Mesodermal cell (in vitro differentiated cells): ENCODE measurements around the gene NAV2.

Experiments used
- H3K27ac ChIP-seq: 2 replicates; pipeline ENCODE4 v1.7.0; 2013; ENCODE audit warnings: mild to moderate bottlenecking, low read depth, low read length, moderate library complexity; ENCODE audit not compliant: severe bottlenecking
- H3K36me3 ChIP-seq: 2 replicates; pipeline ENCODE4 v1.7.1; 2013; ENCODE audit warnings: mild to moderate bottlenecking, low read length, moderate library complexity; ENCODE audit not compliant: control insufficient read depth, insufficient read depth
- H3K4me1 ChIP-seq: one replicate; pipeline ENCODE4 v1.7.1; 2013; ENCODE audit warnings: mild to moderate bottlenecking, low read length; ENCODE audit not compliant: insufficient read depth, control insufficient read depth, poor library complexity, severe bottlenecking
- H3K4me3 ChIP-seq: 2 replicates; pipeline ENCODE4 v1.7.0; 2013; ENCODE audit warnings: low read length, control low read depth, mild to moderate bottlenecking; ENCODE audit not compliant: insufficient read depth, poor library complexity, severe bottlenecking; ENCODE audit errors: extremely low read depth
- H3K9me3 ChIP-seq: 2 replicates; pipeline ENCODE4 v1.7.1; 2013; ENCODE audit warnings: mild to moderate bottlenecking, low read length, moderate library complexity; ENCODE audit not compliant: control insufficient read depth
- WGBS, 2 experiments: methylation state at CpG; one replicate each; pipeline ENCODE4 v1.1.5; 2013; ENCODE audit warnings: missing lambda C conversion rate in 2 of 2; ENCODE audit not compliant: insufficient coverage in 2 of 2; 5-methylcytosine and 5-hydroxymethylcytosine counted together

NAV2 gene

DNA sequence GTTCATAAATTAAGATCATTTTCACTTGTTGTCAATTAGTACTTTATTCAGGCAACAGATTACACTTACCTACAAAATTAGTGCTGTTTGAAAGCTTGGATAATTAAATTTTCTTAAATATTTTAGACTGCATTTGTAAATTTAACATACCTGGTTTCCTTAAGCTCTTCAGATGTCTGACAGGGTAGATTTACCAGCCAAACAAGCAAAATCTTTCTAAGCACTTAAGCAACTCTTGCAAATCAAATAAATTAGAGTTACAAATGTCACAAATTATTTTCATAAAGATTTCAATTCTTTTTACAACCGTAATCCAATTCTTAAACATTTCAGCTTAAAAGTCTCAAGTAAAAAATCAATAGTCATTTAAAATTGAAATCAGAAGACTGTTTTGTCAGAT is 317.8 kb downstream of the NAV2 start:
- Histone ChIP-seq H3K36me3 (no peaks in the 10 kb centered on the region), H3K27ac (peak overlapping the region; percentile 92), H3K9me3 (no peaks in the 10 kb centered on the region), H3K4me3 (no peak overlapping the region), H3K4me1 (peaks cover 41% of the 10 kb centered on the region)
- WGBS, 2 experiments = no CpG with 5 or more reads among the region's 1 CpG

DNA sequence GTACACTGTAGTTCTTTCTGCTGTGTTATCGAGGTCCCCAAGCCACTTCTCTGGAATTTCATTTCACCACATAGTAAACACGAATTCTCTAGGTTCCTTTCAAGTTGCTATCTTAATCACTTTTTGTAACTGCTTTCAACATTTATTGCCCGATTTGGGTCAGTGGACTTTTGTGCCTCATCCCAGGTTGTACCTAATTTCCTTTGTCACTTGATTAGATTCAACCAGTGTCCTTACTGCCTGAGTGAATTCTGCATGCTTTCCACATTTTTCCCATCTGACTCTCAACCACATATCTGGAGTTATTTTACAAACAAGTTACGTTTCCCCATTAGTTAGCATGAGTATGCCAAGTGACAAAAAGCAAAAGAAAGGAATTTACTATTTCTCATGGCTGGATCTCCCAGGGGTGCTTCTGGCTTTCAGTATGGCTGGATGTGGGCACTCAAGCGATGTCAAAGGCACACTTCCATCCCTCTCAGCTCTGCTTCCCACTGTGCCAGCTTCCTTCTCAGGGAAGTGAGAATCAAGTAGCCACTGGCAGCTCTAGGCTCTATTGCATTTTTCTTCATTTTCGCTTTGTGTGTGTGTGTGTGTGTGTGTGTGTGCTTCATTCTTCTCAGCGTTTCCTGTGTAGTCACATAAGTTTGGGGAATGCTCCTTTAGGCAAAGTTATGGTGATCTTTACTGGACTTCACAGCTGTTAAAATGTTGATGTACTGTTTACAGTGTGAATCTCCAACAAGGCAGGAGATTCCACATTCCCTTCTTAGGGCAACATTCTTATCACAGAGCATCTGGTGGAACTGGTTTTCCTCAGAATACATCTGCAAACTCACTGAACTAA is 318.7 kb downstream of the NAV2 start:
- H3K36me3 ChIP-seq = peaks cover 5% of the 10 kb centered on the region
- H3K4me1 ChIP-seq = peaks cover 44% of the 10 kb centered on the region
- WGBS, 2 experiments = 41 to 50% methylated on average over 5 of the region's 7 CpGs
- H3K4me3 ChIP-seq = no peak overlapping the region
- peak overlapping the region; percentile 92 for H3K27ac ChIP-seq
- no peaks in the 10 kb centered on the region for H3K9me3 ChIP-seq

DNA sequence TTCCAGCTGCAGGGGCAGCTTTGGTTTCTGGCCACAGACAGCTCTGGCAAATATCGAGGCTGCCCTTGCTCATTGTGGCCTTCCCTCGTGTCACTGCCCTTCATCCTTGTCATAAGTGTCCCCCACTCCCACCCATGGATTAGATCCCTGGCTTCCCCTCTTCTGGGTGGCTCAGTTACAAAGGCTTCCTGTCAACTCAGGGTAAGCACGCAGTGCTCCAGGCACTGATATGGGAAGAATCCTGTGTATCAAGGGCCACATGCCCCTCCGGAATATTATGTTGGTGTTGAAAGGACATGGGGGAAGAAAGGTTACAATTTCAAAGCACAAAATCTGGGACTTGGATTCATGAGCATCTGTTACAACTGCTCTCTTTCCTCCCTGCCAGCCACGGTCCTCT is 319.5 kb downstream of the NAV2 start:
- 61 to 85% methylated on average over 2 to 4 of the region's 5 CpGs for WGBS, 2 experiments
- H3K36me3 ChIP-seq = peaks cover 6% of the 10 kb centered on the region
- H3K4me3 ChIP-seq = no peak overlapping the region
- peak overlapping the region; percentile 92 for H3K27ac ChIP-seq
- H3K4me1 ChIP-seq = peaks cover 46% of the 10 kb centered on the region
- H3K9me3 ChIP-seq = no peaks in the 10 kb centered on the region

DNA sequence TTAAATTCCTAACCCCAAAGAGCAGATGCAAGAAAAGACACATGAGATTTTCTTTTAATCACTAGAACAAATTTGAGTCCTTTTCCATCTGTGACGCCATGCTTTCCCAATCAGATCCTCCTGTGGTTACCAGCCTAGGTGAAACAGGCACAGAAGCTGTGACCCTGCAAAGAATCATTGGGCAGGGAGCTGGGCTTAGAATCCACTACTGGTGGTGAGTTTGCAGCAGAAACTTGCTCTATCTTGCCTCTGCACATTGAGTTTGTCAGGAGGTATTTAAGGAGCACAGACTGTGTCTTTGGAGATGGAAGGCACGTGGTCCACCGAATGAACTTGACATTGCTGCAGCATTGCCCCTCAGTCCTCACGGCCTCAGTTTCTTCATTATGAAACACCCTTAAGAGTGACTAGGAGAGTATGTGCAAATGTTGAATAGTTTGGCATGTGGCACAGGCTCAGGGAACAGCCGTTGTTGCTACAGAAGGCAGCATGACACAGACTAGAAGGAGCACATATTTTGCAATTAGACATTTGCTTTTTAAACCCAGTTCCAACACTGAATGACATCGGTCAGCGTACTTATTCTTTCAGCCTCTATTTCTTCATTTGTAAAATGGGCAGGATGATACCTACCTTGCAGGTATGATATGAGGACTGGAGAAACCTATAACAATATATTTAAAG is 320.1 kb downstream of the NAV2 start:
- H3K27ac ChIP-seq = no peak overlapping the region
- no peak overlapping the region for H3K4me3 ChIP-seq
- H3K9me3 ChIP-seq = no peaks in the 10 kb centered on the region
- WGBS, 2 experiments = 87 to 94% methylated on average over 4 to 5 of the region's 7 CpGs
- peaks cover 11% of the 10 kb centered on the region for H3K36me3 ChIP-seq
- H3K4me1 ChIP-seq = peaks cover 44% of the 10 kb centered on the region

DNA sequence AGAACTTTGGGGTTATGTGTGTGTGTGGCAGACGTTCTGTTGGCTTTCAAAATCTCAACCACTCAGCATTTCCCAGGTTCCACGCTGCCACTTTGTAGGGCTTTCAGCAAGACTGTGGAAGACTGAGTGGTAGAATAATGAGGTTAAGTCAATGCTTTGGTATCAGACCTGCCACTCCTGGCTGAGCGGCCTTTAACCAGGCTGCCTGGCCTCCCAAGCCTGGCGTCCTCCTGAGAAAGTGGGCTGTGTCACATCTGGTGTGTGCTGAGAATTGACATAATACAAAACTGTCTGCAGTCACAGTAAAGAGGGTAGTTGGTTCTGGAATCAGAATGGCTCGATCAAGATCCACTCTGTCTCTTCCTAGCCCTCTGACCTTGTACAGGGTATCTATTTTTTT is 321.2 kb downstream of the NAV2 start:
- no peaks in the 10 kb centered on the region for H3K9me3 ChIP-seq
- peaks cover 21% of the 10 kb centered on the region for H3K36me3 ChIP-seq
- H3K27ac ChIP-seq = no peak overlapping the region
- H3K4me3 ChIP-seq = no peak overlapping the region
- H3K4me1 ChIP-seq = peaks cover 41% of the 10 kb centered on the region
- 100% methylated on average over 2 to 3 of the region's 5 CpGs for WGBS, 2 experiments

GRCh38 chr11:20034941-20035340 is 322.3 kb downstream of the NAV2 start:
- Histone ChIP-seq H3K9me3 (no peaks in the 10 kb centered on the region), H3K36me3 (peaks cover 31% of the 10 kb centered on the region), H3K4me1 (peaks cover 41% of the 10 kb centered on the region), H3K4me3 (no peak overlapping the region), H3K27ac (no peak overlapping the region)
- 91 to 94% methylated on average over 5 of the region's 5 CpGs for WGBS, 2 experiments

GRCh38 chr11:20035375-20035700 is 322.7 kb downstream of the NAV2 start:
- Histone ChIP-seq H3K36me3 (peaks cover 34% of the 10 kb centered on the region), H3K4me3 (no peak overlapping the region), H3K4me1 (peaks cover 41% of the 10 kb centered on the region), H3K27ac (no peak overlapping the region), H3K9me3 (no peaks in the 10 kb centered on the region)
- 95 to 100% methylated on average over 6 to 7 of the region's 7 CpGs for WGBS, 2 experiments

- no peak overlapping the region for H3K27ac ChIP-seq
- H3K4me3 ChIP-seq = no peak overlapping the region
- no peaks in the 10 kb centered on the region for H3K9me3 ChIP-seq
- WGBS, 2 experiments = 82 to 92% methylated on average over 7 to 11 of the region's 15 CpGs
- peaks cover 39% of the 10 kb centered on the region for H3K4me1 ChIP-seq
- peaks cover 34% of the 10 kb centered on the region for H3K36me3 ChIP-seq
Measured at GRCh38 chr11:20035701-20036601, 323.3 kb downstream of the NAV2 start.

GRCh38 chr11:20036626-20037335 is 324.1 kb downstream of the NAV2 start:
- H3K4me3 ChIP-seq = no peak overlapping the region
- H3K4me1 ChIP-seq = peaks cover 35% of the 10 kb centered on the region
- no peak overlapping the region for H3K27ac ChIP-seq
- H3K36me3 ChIP-seq = peaks cover 34% of the 10 kb centered on the region
- WGBS, 2 experiments = 88 to 90% methylated on average over 5 to 6 of the region's 8 CpGs
- H3K9me3 ChIP-seq = no peaks in the 10 kb centered on the region
